ENCODE results near the gene FASN.
A peak's percentile ranks its signal among the peaks of the same experiment; 100 is the strongest.

FASN gene

GRCh38 chr17:82076018-82076784 lies 21.8 kb downstream of the FASN start:
- no peak for DNase-seq (ENCODE audit: low read depth)

GRCh38 chr17:82073446-82073845 lies 24.6 kb downstream of the FASN start:
- no peak for DNase-seq (ENCODE audit: low read depth)

GRCh38 chr17:82072827-82073226 lies 25.2 kb downstream of the FASN start:
- DNase-seq (ENCODE audit: low read depth): no peak

- DNase-seq (ENCODE audit: low read depth): no peak
These were observed 27.4 kb downstream of the FASN start for GRCh38 chr17:82070611-82071010.

DNA sequence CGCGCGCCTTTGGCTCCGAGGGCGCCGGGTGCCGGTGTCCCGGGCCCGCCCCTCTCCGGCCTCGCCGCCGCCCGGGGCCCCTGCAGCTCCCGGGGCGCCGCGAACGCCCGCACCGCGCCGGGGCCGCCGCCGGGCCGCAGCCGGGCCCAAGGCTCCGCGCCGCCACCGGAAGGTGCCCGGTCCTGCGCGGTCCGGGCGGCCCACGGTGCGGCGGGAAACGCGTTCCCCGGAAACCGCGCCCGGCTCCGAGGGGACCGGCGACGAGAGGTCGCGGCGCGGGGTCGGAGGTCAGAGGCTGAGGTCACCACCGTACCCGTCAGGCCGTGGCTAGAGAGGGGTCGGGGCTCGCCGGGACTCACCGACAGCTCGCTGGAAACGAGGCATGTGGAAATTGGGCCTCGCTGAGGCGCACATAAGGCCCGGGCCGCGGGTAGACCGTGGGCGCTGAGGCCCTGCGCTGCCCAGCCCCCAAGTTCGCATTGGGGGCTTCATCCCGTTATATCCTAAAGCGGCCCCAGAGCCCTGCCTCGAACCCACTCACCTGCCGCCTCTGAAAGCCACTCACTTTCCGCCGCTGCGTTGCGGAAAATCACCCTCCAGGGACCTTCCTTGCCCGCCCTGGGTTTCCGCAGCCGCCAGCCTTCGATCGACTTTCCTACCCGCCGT lies 32.3 kb downstream of the FASN start, which contains the start of gene DUS1L:
Gene DUS1L, minus strand, starts transcription at position 167 of the 666 bp plus-strand sequence. CDS start 745 bp downstream, outside the sequence.
- peak; percentile 34 for DNase-seq (ENCODE audit: low read depth)

- peak; percentile 29 for DNase-seq (ENCODE audit: low read depth)
These were observed 32.8 kb downstream of the FASN start for GRCh38 chr17:82065193-82065637.

DNA sequence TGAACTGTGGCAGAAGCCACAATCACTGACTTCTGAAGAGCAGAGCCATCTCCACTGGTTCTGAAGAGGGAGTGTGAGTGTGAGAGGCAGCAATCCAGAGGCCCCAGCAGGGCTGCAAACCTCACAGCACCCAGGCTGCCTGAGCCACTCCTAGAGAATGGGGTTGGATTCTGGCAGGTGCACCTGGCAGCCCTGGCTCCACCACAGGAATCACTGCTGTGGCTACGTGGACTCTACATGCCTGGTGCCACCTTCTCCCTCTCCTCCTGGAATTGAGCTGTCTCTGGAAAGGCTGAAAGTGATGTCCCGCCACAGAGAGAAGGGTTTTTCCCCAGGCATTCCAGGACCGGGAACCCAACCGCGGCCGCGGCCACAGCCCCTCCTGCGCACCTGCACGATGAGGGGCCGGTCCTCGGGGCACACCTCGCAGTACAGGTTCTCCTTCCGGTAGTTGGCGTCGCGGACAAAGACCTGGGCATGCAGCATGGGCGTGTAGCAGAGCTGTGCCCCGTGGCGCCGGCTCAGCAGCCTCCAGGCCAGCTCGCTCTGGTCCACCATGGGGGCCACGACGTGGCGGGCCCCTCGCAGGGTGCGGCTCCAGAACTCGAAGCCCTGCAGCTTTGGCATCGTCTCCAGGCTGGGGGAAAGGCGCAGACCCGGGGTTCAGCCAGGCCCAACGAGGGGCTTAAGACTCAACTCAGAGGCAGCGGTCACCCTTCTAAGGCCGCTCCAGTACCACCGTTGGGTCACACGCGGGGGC lies 33.4 kb downstream of the FASN start:
- no peak for DNase-seq (ENCODE audit: low read depth)

GRCh38 chr17:82063424-82064415 lies 34.3 kb downstream of the FASN start:
- no peak for DNase-seq (ENCODE audit: low read depth)

- DNase-seq (ENCODE audit: low read depth): no peak
These were observed 35.1 kb downstream of the FASN start for GRCh38 chr17:82062984-82063368.

- no peak for DNase-seq (ENCODE audit: low read depth)
These were observed 35.7 kb downstream of the FASN start for GRCh38 chr17:82062076-82062983.

GRCh38 chr17:82061047-82061925 lies 36.8 kb downstream of the FASN start:
- no peak for DNase-seq (ENCODE audit: low read depth)

DNA sequence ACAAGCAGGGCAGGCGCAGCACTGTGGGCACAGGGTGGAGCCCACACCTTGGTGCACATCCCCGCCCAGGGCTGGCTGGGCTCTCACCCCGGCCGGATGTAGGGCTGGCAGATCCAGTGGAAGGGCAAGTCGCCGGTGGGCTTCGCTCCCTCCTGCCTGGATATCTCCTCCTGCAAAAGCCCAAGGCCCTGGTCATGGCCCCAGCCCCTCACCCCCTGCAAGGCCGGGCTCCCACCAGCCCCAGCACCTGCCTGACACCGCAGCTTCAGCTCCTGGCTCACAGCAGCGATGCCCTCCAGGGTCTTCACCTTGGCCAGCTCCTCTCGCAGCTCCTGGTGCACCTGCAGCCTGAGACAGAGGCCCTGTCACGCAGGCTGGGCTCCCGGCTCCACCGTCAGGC lies 37.4 kb downstream of the FASN start:
- DNase-seq (ENCODE audit: low read depth): no peak

- DNase-seq (ENCODE audit: low read depth): no peak
These were observed 38.0 kb downstream of the FASN start for GRCh38 chr17:82060001-82060380.

DNA sequence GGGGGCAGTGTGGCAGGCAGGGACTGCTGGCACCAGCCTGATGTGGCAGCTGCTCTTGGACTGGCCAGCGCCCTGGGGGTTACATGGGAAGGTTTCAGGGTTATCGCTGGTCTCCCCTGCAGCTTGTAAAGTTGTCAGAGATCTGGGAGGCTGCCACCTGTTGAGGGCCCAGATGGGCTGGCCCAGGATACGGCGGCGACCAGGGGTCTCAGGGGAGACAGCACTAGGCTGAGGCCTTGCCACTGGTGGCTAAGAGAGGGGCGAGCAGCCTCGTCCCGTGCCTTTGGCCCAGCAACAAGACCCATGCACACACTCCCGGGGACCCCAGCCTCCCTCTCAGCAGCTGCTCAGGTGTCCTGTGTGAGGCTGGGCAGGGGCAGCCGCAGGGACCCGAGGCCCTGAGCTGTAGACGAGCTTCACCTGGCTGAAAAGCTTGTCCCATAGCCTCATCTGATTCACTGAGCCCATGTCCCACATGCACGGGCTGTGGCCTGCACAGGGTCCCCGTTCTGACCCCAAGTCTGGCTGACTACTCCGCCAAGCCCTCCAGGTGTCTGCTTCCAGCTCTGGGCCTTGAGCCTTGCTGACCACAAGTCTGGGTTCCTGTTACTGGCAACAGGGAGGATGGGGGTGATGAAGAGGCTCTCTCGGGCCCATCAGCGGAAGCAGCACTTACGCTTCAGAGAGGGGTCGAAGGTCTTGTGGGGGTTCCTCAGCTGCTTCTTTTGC lies 38.6 kb downstream of the FASN start:
- DNase-seq (ENCODE audit: low read depth): no peak

DNA sequence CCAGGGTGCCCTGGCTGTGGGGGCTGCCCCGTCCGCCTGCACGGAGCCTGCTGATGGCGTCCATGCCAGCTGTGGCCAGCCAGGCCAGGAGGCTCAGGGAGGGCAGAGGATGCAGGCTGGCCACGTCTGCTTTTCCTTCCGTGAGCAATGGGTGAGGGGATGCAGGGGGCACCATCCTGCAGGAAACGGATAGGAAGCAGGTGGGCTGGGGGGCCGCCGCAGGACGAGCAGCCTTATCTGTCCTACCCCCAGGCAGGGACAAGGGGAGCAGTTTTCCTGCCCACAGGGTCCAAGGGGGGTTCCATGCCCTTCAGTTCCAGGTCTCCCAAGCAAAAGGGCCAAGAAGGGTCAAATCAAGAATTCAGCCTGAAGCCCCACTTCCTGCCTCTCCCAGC lies 39.2 kb downstream of the FASN start:
- DNase-seq (ENCODE audit: low read depth): no peak

GRCh38 chr17:82058230-82058854 lies 39.7 kb downstream of the FASN start:
- no peak for DNase-seq (ENCODE audit: low read depth)

DNA sequence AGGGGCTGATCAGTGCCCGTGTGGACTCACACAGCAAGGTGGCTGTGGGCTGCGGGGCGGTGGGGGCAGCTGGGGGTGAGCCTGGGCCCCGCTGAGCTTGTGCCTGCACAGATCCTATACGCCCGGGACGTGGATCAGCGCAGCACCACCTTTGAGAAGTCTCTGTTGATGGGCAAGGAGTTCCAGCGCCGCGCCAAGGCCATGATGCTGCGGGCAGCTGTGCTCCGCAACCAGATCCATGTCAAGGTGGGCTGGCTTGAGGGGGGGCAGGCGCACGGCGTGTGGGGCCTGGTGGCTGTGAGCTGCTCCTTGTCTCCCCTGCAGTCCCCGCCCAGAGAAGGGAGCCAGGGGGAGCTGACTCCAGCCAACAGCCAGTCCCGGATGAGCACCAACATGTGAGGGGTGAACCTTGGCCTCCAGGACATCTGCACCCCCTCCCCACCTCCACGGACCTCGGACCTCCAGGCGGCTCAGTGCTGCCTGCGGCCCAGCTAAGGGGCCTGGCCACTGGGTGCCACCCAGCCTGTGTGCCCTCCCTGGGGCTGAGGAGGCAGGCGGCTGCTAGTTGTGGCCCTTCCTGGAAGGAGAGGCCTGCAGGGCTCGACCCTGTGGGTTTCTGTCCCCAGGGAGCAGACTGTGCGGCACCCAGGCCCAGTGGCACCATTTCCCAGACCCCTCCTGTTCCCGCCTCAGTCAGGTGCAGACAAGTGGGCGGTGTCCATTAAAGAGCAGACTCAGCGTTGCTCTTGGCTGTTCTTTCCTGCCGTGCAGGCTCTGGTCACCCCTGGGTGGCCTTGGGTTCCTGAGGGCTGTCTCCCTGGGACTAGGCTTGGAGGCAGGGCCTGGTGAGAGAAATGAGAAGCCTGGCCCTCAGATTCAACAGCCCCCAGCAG lies 41.1 kb downstream of the FASN start:
- DNase-seq (ENCODE audit: low read depth): no peak

Measured in CMK (cell line).